Gastrocnemius medialis (tissue), 4 donors: ENCODE data around the gene FAM234A.

ENCODE experiments used
- CTCF ChIP-seq, 5 experiments: fragments of 450-650 bp in 3 of 5; fragments of 200-600 bp in 2 of 5; sonication (generic) in 2 of 5; IDR thresholded peaks in 4 of 5; conservative IDR thresholded peaks in 1 of 5; 1 replicate in 4 of 5; 2 replicates in 1 of 5; pipeline ENCODE4 v1.5.1; 2016 to 2019; ENCODE audit warnings: antibody characterized with exemption in 5 of 5, mild to moderate bottlenecking in 3 of 5, moderate library complexity in 3 of 5
- POLR2A ChIP-seq, 2 donors: fragments of 450-650 bp; IDR thresholded peaks; one replicate each; pipeline ENCODE4 v1.6.1; 2017; ENCODE audit warnings: antibody characterized with exemption in 2 of 2, mild to moderate bottlenecking in 2 of 2, moderate library complexity in 2 of 2

- TF ChIP-seq CTCF (IDR thresholded peaks at IDR 0.05 in 4 of 5, conservative IDR thresholded peaks at IDR 0.05 in 1 of 5) (no peak), POLR2A (IDR thresholded peaks at IDR 0.05) (no peak)
Observed at GRCh38 chr16:189604-190186, 44.9 kb upstream of the FAM234A start.
